Sigmoid colon (tissue), 4 donors: Measurements from ENCODE around the gene MOK.
A peak's percentile ranks its signal among the peaks of the same experiment; 100 is the strongest.

Experiments used
- EP300 ChIP-seq, 4 donors: sonication (generic); formaldehyde crosslinking; IDR thresholded peaks; one replicate each; pipeline ENCODE4 v1.6.1; 2017; ENCODE audit warnings: antibody characterized with exemption in 4 of 4
- POLR2A ChIP-seq, 2 donors: fragments of 450-650 bp; IDR thresholded peaks; one replicate each; pipeline ENCODE4 v1.6.1; 2016; ENCODE audit warnings: antibody characterized with exemption in 2 of 2, mild to moderate bottlenecking in 2 of 2, moderate library complexity in 2 of 2
- POLR2AphosphoS5 ChIP-seq, 4 donors: sonication (generic); formaldehyde crosslinking; IDR thresholded peaks; one replicate each; pipeline ENCODE4 v1.6.1; 2017; ENCODE audit warnings: antibody characterized with exemption in 4 of 4
- TF ChIP-seq, protein P1 (sequence below), 4 experiments: fragments of 450-650 bp in 3 of 4; fragments of 200-600 bp in 1 of 4; IDR thresholded peaks; one replicate each; pipeline ENCODE4 v1.5.1; 2016 to 2019; ENCODE audit warnings: antibody characterized with exemption in 4 of 4, mild to moderate bottlenecking in 3 of 4, moderate library complexity in 2 of 4

DNA sequence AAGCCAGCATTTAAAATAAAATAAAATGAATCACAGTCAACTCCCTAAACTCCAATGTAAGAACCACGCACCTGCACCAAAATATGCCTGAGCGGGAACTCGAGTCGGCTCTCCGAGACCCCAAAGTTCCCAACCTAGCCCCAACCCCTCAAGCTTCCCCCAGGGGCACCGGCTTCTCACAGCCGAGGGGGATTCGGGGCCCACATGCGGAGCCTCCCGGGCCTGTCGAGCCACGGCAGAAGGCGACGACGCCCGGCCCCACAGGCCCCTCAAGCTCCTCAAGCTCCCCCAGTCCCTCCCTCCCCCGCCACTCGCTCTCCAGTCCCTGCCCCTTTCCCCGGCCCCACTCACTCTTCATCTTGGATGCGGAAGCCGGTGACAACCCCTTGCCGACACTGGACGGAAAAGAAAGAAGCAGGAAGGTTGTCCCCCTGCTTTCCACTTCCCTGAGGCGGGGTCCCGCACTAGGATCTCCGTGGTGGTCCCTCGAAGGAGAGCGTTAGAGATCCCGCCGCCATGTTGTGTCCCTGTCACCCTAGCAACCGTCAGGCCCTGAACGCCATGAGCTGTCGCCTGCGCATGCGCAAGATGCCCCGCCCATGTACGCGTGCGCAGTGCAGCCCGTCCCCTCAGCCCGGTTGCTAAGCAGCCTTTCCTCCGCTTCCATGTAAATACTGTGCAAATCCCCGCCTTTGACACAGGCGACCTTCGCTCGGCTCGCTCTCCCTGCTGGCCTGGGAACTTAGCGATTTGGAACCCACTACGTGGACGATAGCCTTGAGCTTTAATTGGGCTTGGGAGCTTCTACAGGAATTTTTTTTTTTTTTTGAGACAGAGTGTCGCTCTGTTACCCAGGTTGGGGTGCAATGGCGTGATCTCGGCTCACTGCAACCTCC lies at the start of gene MOK:
- TF ChIP-seq, protein P1, sequence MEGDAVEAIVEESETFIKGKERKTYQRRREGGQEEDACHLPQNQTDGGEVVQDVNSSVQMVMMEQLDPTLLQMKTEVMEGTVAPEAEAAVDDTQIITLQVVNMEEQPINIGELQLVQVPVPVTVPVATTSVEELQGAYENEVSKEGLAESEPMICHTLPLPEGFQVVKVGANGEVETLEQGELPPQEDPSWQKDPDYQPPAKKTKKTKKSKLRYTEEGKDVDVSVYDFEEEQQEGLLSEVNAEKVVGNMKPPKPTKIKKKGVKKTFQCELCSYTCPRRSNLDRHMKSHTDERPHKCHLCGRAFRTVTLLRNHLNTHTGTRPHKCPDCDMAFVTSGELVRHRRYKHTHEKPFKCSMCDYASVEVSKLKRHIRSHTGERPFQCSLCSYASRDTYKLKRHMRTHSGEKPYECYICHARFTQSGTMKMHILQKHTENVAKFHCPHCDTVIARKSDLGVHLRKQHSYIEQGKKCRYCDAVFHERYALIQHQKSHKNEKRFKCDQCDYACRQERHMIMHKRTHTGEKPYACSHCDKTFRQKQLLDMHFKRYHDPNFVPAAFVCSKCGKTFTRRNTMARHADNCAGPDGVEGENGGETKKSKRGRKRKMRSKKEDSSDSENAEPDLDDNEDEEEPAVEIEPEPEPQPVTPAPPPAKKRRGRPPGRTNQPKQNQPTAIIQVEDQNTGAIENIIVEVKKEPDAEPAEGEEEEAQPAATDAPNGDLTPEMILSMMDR (IDR thresholded peaks at IDR 0.05) = no peak
- TF ChIP-seq POLR2AphosphoS5 (IDR thresholded peaks at IDR 0.05) = peak in 2 of 4 donors; percentile 18 to 80
- no peak for TF ChIP-seq POLR2A (IDR thresholded peaks at IDR 0.05)
- TF ChIP-seq EP300 (IDR thresholded peaks at IDR 0.05) = no peak
